Activated T-cell treated with anti-CD3 and anti-CD28 coated beads, Interleukin-2, amount 50 U/mL, for 1 hour (primary cell): ENCODE data around the gene NGEF.
"Not testable (repeated sequence)": the region's sequence is repeated elsewhere in the genome, so short reads cannot be mapped to it uniquely, and the experiment has no call there.

ENCODE experiments used
- DNase-seq: peaks from one replicate; pipeline ENCODE4 v3.0.0-alpha.2; 2020

The NGEF gene

DNA sequence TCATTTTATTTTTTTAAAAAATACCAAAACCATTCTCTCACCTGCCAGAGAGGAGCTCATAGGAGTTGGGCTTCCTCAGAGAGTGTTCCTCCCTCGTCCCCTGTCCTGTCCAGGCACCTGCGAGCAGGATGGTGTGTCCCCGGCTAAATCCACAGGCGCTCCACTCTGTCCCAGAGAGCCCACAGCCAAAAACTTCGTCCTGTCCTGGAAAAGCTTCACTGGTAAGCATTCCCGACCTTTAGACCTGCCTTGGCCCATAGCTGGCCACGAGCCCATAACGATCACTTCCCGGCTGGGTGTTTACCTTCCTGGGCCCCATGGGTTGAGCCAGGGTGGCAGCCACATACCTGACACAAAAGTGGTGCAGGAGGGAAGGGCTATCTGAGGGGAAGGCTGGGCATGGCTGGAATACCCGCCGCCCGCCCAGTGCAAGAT lies at the start of gene NGEF:
NGEF (minus strand) TSS at position 230 of the 435 bp plus-strand sequence. CDS start 38,366 bp downstream, outside the sequence.
- no peak for DNase-seq

DNA sequence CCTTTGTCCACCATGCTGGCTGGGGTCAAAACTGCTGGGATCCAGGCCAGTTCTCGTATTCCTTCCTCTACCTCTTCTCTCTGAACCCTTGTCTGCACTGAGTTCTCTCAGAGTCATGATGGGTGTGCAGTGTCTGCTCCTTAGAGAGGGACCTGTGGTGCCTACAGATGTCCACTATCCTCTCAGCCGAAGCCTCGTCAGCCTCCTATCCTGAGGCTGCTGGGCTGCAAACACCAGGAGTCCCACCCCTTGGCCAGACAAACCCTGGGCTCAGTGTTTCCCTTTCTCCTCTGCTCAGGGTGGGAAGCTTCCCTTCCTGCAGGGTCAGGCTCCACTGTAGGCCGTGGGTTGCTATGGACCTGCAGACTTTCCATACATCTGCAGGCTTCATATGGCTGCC lies 49.4 kb upstream of the NGEF start:
- peak; percentile 18 for DNase-seq

GRCh38 chr2:233061591-233062450 lies 48.8 kb upstream of the NGEF start:
- DNase-seq: peak; percentile 41

DNA sequence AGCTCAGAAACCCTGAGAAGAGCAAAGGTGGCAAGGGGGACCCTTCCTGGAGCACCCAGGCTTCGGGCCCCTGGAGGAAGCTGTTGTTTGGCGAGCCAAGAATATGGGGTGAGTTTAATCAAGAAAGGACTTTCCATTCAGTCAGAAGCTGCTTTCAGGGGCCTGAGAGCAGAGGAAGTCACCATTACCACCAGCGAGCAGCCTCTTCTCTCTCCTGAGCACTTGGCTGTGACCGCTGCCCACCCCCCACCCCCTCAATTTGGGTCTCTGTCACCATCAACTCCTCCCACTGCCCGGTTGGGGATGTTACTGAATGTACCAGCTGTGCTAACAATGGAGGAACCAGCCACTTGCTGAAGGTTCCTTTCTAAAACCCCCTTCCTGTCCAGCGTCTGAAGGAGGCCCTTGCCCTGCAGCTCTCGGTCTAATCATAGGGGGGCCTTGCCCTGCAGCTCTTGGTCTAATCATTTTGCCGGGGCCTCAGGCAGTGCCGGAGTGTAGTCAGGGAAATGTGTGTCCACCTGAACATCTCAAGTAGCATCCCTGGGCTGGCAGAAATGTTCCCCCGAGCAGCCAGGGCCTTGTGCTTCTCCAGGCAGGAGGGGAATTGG lies 48.0 kb upstream of the NGEF start:
- DNase-seq: no peak

- DNase-seq: no peak
Observed at GRCh38 chr2:233060501-233060979, 47.5 kb upstream of the NGEF start.

DNA sequence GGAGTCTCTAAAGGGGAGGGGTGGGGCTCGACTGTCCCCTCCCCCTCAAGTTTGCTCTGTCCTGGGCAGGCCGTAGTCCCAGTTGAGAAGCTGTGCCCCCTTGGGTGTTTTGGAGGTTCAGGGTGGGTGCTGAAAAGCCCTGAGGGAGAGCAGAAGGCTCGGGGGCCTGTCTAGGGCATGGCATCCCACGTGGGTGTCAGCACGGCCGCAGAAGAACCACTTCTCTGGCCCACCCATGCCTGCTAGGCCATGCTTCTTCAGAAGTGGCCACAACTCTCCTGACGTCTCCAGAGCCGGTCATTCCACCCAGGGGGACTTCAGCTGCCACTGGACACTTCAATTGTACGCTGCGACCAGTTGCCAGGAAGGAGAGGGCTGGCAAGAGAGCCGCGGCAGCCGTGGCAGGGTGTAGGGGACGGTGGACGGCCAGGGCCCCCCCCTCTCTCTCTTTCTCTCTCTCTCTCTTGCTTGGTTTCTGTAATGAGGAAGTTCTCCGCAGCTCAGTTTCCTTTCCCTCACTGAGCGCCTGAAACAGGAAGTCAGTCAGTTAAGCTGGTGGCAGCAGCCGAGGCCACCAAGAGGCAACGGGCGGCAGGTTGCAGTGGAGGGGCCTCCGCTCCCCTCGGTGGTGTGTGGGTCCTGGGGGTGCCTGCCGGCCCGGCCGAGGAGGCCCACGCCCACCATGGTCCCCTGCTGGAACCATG lies 46.9 kb upstream of the NGEF start, which contains the start of gene INPP5D:
INPP5D (plus strand) TSS at position 546 of the 704 bp plus-strand sequence; CDS start at position 683, 137 bp downstream.
- peak; percentile 71 for DNase-seq

DNA sequence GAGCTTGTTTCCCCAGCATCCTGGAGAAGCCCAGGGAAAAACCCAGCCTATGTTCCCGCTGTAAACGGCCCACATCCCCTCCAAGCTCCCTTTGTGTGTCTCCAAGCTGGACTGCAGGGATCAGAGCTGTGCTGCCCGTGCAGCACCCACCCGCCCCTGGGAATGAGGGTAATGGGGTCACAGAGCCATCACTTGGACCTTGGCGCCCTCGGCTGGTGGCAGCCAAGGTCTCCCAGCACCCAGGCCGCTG lies 46.4 kb upstream of the NGEF start:
- no peak for DNase-seq

GRCh38 chr2:233058717-233059546 lies 45.9 kb upstream of the NGEF start:
- DNase-seq: peak; percentile 18

GRCh38 chr2:233056961-233057605 lies 44.0 kb upstream of the NGEF start:
- DNase-seq: peak; percentile 11

DNA sequence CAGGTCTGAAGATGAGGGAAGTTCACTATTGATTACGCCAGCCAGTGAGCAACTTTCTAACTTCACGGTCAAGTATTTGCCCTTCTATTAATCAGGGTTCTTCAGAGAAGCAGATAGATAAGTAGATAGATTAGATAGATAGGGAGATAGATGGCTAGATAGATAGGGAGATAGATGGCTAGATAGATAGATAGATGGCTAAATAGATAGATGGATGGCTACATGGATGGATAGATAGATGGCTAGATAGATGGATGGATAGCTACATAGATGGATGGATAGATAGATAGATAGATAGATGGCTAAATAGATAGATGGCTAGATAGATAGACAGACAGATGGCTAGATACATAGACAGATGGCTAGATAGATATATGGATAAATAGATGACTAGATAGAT lies 42.3 kb upstream of the NGEF start:
- no peak for DNase-seq

DNA sequence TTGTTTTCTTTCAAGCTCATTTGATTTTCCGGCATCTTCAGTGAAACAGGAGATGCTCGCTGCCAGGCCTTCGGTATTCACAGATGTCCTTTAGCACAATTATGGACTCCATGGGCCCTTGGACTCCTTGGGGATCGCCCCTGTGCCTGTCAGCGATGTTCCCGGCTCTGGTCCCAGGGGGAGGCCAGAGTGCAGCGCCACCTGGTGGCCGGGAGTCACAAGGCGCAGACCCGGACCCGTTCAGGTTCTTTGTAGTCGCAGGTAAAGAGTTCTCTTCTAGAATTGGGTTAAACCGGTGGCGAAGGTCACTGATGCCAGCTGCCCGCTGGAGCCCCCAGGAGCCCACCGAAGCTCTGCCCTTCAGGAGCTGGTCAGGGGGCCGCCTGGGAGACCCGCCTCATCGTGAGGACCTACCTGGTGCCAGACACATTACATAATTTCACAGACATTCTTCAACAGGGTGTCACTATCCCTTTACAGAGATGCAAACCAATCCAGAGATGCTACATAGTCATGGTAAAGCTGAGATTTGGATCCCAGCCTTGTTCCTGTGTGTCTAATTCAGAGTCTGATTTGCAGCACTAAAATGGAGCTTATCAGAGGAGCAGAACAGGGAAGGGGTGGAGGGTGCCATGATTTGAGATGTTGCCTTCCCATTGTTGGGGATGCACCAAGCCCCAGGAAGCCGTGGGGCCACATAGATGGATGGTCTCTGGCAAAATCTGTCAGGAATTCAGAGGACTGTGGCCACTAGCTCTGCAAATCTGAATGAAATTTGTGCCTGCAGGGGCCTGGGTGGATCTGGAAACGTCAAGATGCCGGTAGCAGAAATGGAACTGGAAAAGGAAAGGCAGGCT lies 41.1 kb upstream of the NGEF start:
- peak; percentile 77 for DNase-seq

DNA sequence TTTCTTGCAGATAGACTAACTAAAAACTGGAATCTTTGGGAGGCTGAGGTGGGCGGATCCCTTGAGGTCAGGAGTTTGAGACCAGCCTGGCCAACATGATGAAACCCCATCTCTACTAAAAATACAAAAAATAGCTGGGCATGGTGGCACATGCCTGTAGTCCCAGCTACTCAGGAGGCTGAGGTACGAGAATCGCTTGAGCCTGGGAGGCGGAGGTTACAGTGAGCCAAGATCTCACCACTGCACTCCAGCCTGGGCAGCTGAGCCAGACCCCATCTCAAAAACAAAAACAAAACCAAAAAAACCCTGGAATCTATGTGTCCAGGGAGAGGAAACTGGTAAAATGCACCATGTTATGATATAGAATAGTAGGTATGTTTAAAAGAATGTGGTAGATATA lies 39.5 kb upstream of the NGEF start:
- DNase-seq: not testable (repeated sequence)

- peak; percentile 4 for DNase-seq
Observed at GRCh38 chr2:233051241-233052149, 38.4 kb upstream of the NGEF start.

DNA sequence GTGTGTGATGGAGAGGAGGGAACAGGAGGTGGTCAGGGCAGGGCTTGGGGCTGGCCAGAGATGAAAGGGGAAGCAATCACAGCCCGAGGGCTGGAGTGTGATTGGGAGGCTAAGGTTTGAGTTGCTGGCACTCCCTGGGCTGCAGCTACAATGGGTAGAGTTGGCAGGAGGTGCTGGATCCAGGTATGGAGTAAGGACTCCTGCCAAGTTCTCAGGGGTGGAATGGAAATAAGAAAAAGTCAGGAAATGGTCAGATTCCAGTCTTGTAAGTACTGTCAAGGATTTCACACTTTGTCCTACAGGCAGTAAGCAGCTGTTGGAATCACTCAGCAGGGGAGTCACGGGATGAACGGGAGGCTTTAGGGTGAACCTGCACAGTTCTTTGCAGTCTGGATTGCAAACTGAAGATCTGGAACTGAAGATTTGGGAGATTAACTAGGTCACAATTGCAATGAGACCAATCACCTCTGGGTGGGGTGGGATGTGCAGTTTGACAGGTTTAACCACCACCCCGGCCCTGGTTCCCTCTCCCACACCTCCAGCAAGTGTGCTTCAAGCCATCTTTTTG lies 36.2 kb upstream of the NGEF start:
- peak; percentile 13 for DNase-seq

GRCh38 chr2:233048569-233049193 lies 35.6 kb upstream of the NGEF start:
- DNase-seq: peak; percentile 3

DNA sequence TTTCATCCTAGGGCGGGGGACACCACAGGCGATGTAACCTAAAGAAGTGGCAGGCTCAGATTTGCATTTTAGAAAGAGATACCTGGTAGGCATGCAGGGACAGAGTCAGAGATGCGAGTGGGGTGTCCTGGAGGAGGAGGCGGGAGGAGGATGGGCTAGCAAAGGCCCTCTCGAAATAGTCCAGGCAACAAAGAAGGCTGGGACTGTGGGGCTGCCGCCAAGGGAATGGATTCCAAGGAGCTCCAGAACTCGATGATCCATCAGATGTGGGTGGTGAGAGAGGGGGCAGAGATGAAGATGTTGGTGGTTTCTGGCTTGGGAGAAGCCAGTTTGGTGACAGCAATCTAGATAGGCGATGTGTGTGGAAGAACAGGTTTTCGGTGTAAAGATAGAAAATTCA lies 34.6 kb upstream of the NGEF start:
- DNase-seq: no peak

GRCh38 chr2:233047206-233047605 lies 34.1 kb upstream of the NGEF start:
- DNase-seq: no peak

GRCh38 chr2:233044974-233045605 lies 32.0 kb upstream of the NGEF start:
- no peak for DNase-seq

DNA sequence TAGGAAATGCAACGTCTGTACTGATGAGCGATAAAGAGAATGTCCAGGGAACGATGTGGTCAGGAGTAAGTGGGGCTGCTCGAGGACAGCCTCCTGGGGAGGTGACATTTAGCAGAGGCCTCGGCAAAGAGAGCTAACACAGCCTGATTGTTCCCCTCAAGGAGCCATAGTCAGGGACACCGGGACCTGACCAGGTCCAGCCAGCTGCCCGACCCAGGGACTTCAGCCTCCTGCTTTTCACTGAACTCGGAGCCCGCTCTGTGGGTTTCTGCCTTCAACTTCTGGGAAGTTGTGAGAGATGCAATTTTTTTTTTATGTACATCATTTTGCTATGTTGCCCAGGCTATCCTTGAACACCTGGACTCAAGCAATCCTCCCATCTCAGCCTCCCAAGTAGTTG lies 29.5 kb upstream of the NGEF start:
- no peak for DNase-seq
